ENCODE measurements around the gene CAMK1D.

CAMK1D gene

GRCh38 chr10:12633776-12634620 is 284.7 kb downstream of the CAMK1D start:
- DNase-seq, result no peak

GRCh38 chr10:12634621-12634931 is 285.2 kb downstream of the CAMK1D start:
- DNase-seq, result no peak

- no peak for DNase-seq
Observed at GRCh38 chr10:12635127-12635541, 285.8 kb downstream of the CAMK1D start.

DNA sequence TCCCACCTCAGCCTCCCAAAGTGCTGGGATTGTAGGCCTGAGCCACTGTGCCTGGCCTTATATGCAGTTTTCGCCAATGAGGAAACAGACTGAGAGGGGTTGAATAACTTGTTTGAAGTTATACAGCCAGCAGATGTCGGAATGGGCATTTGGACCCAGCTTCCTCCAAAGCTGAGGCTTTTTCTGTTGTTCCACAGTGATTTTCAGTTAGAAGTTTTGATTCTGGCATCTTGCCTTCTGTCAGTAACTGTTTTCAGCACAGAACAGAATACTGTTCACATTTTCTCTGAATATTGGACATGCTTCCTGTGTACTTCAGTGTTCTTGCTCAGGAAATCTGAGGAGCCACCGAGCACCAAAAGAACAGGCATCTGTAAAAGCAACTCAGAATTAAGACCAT is 287.2 kb downstream of the CAMK1D start:
- DNase-seq, result no peak

GRCh38 chr10:12637649-12638048 is 288.3 kb downstream of the CAMK1D start:
- no peak for DNase-seq

DNA sequence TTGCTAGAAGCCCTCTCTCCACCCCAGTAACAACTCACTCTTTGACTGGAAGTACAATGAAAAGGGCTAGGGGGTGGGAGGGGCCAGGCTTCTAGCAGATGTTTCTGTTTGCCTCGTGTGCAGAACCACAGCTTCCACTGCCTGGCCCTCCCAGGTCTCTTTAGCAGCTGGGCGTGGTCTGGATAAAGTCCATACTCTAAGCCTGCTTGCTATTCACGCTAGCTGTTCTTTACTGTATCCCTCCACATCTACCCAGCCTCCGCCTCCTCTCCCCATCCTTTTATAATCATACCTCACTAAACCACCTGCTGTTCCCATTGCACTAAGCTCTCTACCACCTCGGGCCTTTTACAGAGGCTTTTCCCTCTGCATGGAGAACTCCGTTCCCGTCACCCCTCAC is 288.8 kb downstream of the CAMK1D start:
- DNase-seq, result no peak

DNA sequence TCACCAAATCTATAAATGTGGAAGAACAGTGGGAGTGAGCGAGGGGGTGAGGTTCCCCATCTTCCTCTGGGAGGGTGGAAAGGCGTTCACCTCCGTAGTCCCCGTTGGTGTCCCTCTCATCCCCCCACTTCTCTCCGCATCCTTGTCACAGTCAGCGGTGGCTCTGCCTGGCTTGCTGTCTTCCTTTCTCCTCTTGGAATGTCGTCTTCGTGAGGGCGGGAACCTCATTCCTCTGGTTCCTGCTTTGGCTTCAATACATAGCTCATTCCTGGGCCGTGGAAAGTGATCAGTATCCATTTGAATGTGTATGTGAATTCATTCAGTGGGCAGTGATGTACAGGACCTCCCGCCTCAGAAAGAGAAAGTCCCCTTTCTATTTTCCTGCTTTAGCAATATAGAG is 289.4 kb downstream of the CAMK1D start:
- DNase-seq, result no peak

DNA sequence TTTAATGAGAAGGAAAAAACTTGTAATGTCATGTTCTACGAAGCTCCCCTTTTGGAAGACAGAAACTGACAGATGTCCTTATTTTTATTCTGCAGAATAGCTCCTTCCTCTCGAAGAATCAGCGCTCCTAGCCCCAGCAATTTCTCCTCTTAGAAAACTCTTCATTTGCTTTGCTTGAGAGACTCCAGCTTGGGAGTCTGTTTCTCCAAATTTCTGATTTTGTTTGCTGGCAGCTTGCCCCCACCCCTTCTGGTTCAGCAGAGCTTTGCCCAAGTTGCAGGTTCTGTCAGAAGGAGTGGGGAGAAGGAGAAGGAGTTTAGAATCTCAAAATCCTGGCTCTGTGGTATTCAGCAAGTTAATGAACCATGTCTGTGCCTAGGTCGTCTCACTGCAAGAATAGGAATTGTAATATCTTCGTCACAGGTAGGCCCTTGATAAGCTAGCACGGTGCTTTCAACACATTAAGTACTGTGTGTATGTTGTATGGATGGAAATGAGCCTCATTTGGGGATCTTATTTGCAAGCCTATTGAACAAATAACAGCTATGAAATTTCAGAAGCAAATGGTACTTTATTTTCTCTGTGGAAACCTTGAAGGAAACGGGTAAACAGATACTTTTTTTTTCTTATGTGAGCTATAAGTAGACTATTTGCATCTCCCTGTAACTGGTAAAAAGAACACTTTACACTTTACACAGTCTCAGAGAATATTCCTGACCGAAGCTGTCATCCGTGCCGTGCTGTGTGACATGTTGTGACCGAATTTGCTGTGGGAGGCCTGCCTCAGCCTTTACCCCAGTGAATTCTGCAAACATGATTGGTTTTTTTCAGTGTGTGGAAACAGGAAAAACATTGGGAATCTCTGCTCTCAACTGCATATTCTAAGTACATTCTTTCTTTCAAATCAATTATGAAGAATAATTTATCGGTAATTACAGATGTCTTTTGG is 290.9 kb downstream of the CAMK1D start:
- DNase-seq, result no peak

DNA sequence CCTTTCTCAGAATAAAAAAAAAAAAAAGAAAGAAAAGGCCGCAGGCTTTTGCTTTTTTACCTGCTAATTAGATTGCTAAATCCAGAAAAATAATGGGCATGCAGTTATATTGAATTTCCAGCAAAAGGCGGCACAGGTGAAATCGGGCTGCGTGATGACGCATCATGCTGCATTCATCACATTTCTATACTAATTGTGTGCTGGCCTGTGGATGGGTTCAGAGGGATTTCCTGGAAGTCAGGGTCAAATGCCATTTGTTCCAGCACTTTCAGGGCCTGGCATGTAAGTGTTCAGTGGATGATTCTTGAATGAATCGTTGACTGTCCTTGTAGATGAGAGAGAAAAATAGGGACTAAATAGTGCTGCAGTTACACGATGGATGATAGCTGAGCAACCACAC is 292.7 kb downstream of the CAMK1D start:
- no peak for DNase-seq

DNA sequence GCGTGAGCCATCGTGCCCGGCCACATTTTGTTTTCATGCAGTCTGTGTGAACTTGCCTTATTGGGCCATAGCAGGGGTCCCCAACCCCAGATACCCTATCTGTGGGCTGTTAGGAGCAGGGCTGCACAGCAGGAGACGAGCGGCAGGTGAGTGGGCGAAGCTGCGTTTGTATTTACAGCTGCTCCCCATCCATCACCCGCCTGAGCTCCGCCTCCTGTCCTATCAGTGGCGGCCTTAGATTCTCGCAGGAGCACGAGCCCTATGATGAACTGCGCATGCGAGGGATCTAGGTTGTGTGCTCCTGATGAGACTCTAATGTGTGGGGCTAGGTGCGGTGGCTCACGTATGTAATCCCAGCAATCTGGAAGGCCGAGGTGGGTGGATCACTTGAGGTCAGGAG is 293.9 kb downstream of the CAMK1D start:
- no peak for DNase-seq

- DNase-seq, result no peak
Observed at GRCh38 chr10:12644380-12645144, 295.2 kb downstream of the CAMK1D start.

GRCh38 chr10:12645449-12645848 is 296.1 kb downstream of the CAMK1D start:
- no peak for DNase-seq

GRCh38 chr10:12649012-12649584 is 299.8 kb downstream of the CAMK1D start:
- DNase-seq, result no peak

- no peak for DNase-seq
Observed at GRCh38 chr10:12650122-12650521, 300.8 kb downstream of the CAMK1D start.

- no peak for DNase-seq
Observed at GRCh38 chr10:12650538-12651298, 301.4 kb downstream of the CAMK1D start.

- no peak for DNase-seq
Observed at GRCh38 chr10:12655940-12656339, 306.6 kb downstream of the CAMK1D start.

GRCh38 chr10:12656518-12657142 is 307.3 kb downstream of the CAMK1D start:
- peak; percentile 12 for DNase-seq

DNA sequence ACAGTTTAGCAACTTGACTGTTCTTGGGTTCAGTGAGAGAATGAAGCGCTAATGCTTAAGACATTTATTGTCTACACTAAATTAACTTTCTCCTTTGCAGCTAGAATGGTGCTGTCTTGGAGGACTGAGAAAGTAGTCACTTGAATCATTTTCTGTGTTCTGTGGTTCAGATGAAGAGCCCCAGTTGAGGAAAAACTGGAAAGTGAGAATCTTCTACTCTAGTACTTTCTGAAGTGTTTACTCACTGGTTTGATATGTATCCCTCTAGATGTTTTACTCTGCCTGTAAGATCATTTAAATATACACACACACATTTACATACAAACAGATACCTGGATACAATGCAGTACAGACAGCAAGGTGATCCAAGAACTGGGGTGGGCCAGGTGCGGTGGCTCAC is 308.1 kb downstream of the CAMK1D start:
- DNase-seq, result no peak

DNA sequence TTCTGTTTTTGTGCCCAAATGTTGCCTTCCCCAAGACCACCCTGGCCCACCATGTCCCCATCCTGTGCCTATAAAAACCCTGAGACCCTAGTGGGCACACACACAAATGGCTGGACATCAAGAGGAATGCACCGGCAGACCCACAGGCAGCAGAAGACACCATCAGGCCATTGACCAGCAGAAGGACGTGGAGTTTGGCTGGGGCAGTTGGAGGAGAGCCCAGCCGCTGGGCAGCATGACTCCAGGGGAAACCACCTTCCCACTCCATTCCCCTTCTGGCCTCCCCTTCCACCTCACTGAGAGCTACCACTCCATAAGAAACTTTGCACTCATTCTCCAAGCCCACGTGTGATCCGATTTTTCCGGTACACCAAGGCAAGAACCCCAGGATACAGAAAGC is 309.2 kb downstream of the CAMK1D start:
- DNase-seq, result no peak

- no peak for DNase-seq
Observed at GRCh38 chr10:12659706-12660105, 310.4 kb downstream of the CAMK1D start.

GRCh38 chr10:12660812-12661211 is 311.5 kb downstream of the CAMK1D start:
- no peak for DNase-seq

GRCh38 chr10:12661671-12662070 is 312.3 kb downstream of the CAMK1D start:
- DNase-seq, result no peak
